ENCODE results near the gene DNAL1.

DNAL1 gene

DNA sequence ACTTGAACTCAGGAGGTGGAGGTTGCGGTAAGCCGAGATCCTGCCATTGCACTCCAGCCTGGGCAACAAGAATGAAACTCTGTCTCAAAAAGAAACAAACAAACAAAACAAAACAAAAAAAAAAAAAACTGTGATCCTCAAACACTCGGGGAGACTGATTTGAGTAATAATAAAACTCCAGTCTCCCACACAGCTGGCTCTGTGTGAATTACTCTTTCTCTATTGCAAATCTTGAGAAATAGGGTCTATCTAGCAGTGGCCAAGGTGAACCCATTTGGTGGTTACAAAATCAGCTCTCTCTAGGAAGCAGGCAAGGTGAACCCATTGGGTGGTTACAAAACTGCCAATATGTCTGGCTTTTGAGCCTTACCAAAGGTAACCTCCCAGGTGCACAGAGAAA, 38.5 kb upstream of the DNAL1 start:
- Histone ChIP-seq H3K27me3 (ENCODE audit: insufficient read depth, low read length, poor library complexity, severe bottlenecking) (no peaks in the 10 kb centered on the region), H3K36me3 (ENCODE audit: insufficient read depth, low read length) (no peaks in the 10 kb centered on the region), H2AFZ (ENCODE audit: low read length) (no peak overlapping the region), H3K9me3 (ENCODE audit: insufficient read depth, low read depth, low read length) (no peaks in the 10 kb centered on the region), H3K4me1 (ENCODE audit: insufficient read depth, low read length, poor library complexity, severe bottlenecking) (no peaks in the 10 kb centered on the region), H3K4me2 (ENCODE audit: low read depth, low read length, poor library complexity, severe bottlenecking) (no peak overlapping the region), H3K4me3 (ENCODE audit: low read length, poor library complexity, severe bottlenecking) (no peak overlapping the region), H4K20me1 (ENCODE audit: insufficient read depth, low read length, poor library complexity, severe bottlenecking) (no peaks in the 10 kb centered on the region), H3K79me2 (ENCODE audit: insufficient read depth, low read length) (no peaks in the 10 kb centered on the region), H3K9me2 (replicated peaks; ENCODE audit: low read depth, low read length) (no peaks in the 10 kb centered on the region), H3F3A (ENCODE audit: low read depth) (no peaks in the 10 kb centered on the region), H3K9ac (ENCODE audit: low read depth, low read length, poor library complexity, severe bottlenecking) (no peak overlapping the region)
- TF ChIP-seq EZH2phosphoT487 (IDR thresholded peaks at IDR 0.05; ENCODE audit: borderline replicate concordance) = no peak
- TF ChIP-seq, protein P1, sequence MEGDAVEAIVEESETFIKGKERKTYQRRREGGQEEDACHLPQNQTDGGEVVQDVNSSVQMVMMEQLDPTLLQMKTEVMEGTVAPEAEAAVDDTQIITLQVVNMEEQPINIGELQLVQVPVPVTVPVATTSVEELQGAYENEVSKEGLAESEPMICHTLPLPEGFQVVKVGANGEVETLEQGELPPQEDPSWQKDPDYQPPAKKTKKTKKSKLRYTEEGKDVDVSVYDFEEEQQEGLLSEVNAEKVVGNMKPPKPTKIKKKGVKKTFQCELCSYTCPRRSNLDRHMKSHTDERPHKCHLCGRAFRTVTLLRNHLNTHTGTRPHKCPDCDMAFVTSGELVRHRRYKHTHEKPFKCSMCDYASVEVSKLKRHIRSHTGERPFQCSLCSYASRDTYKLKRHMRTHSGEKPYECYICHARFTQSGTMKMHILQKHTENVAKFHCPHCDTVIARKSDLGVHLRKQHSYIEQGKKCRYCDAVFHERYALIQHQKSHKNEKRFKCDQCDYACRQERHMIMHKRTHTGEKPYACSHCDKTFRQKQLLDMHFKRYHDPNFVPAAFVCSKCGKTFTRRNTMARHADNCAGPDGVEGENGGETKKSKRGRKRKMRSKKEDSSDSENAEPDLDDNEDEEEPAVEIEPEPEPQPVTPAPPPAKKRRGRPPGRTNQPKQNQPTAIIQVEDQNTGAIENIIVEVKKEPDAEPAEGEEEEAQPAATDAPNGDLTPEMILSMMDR (conservative IDR thresholded peaks at IDR 0.05; ENCODE audit: low read length) = no peak

DNA sequence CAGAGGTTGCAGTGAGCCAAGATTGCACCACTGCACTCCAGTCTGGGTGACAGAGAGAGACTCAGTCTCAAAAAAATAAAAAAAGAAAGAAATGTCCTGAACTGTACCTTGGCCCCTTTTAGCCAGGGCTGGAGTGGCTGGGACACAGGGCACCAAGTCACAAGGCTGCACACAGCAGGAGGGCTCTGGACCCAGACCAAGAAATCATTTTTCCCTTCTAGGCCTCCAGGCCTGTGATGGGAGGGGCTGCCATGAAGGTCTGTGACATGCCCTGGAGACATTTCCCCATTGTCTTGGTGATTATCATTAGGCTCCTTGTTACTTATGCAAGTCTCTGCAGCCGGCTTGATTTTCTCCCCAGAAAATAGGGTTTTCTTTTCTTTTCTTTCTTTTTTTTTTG, 37.5 kb upstream of the DNAL1 start:
- Histone ChIP-seq H3K4me2 (ENCODE audit: low read depth, low read length, poor library complexity, severe bottlenecking) (no peak overlapping the region), H3K4me1 (ENCODE audit: insufficient read depth, low read length, poor library complexity, severe bottlenecking) (no peaks in the 10 kb centered on the region), H3K4me3 (ENCODE audit: low read length, poor library complexity, severe bottlenecking) (no peak overlapping the region), H3K79me2 (ENCODE audit: insufficient read depth, low read length) (no peaks in the 10 kb centered on the region), H3K27me3 (ENCODE audit: insufficient read depth, low read length, poor library complexity, severe bottlenecking) (peaks cover under 1% of the 10 kb centered on the region), H3K9me2 (replicated peaks; ENCODE audit: low read depth, low read length) (no peaks in the 10 kb centered on the region), H3K9me3 (ENCODE audit: insufficient read depth, low read depth, low read length) (no peaks in the 10 kb centered on the region), H3K36me3 (ENCODE audit: insufficient read depth, low read length) (no peaks in the 10 kb centered on the region), H3F3A (ENCODE audit: low read depth) (no peaks in the 10 kb centered on the region), H4K20me1 (ENCODE audit: insufficient read depth, low read length, poor library complexity, severe bottlenecking) (no peaks in the 10 kb centered on the region), H3K9ac (ENCODE audit: low read depth, low read length, poor library complexity, severe bottlenecking) (no peak overlapping the region), H2AFZ (ENCODE audit: low read length) (no peak overlapping the region)
- no peak for TF ChIP-seq EZH2phosphoT487 (IDR thresholded peaks at IDR 0.05; ENCODE audit: borderline replicate concordance)
- TF ChIP-seq, protein P1 (conservative IDR thresholded peaks at IDR 0.05; ENCODE audit: low read length) = no peak

DNA sequence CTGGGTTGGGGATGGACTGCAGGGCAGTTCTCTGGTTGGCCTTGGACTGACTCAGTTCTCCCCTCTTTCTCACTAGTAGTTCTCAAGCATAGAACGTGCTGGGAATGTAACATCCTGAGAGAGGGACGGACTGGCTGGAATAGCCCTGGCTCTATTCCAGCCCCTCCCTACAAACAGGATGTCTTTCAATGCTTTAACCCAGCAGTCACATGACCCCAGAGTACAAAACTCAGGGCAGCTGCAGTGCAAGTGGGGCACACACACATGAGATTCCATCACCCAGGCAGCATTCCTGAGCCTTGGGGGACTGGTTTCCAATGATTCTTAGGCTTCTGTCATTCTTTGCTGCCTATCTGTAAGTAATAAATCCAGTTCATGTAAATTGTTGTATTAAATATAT, 34.1 kb upstream of the DNAL1 start:
- TF ChIP-seq EZH2phosphoT487 (IDR thresholded peaks at IDR 0.05; ENCODE audit: borderline replicate concordance) = no peak
- TF ChIP-seq, protein P1 (conservative IDR thresholded peaks at IDR 0.05; ENCODE audit: low read length) = no peak
- no peaks in the 10 kb centered on the region for H3K79me2 ChIP-seq (ENCODE audit: insufficient read depth, low read length)
- H3K4me1 ChIP-seq (ENCODE audit: insufficient read depth, low read length, poor library complexity, severe bottlenecking) = peaks cover 4% of the 10 kb centered on the region
- H3K27me3 ChIP-seq (ENCODE audit: insufficient read depth, low read length, poor library complexity, severe bottlenecking) = peaks cover 9% of the 10 kb centered on the region
- no peak overlapping the region for H3K9ac ChIP-seq (ENCODE audit: low read depth, low read length, poor library complexity, severe bottlenecking)
- no peak overlapping the region for H3K4me3 ChIP-seq (ENCODE audit: low read length, poor library complexity, severe bottlenecking)
- no peaks in the 10 kb centered on the region for H3K9me3 ChIP-seq (ENCODE audit: insufficient read depth, low read depth, low read length)
- H3K4me2 ChIP-seq (ENCODE audit: low read depth, low read length, poor library complexity, severe bottlenecking) = no peak overlapping the region
- no peaks in the 10 kb centered on the region for H3K9me2 ChIP-seq (replicated peaks; ENCODE audit: low read depth, low read length)
- no peaks in the 10 kb centered on the region for H3K36me3 ChIP-seq (ENCODE audit: insufficient read depth, low read length)
- no peaks in the 10 kb centered on the region for H4K20me1 ChIP-seq (ENCODE audit: insufficient read depth, low read length, poor library complexity, severe bottlenecking)
- no peak overlapping the region for H2AFZ ChIP-seq (ENCODE audit: low read length)
- no peaks in the 10 kb centered on the region for H3F3A ChIP-seq (ENCODE audit: low read depth)
